ENCODE results near the gene EPB41L4B. TPM values are rescaled to one million over a fixed set of nuclear protein-coding genes. Genes with fewer than 3 reads are reported as not detected.

EPB41L4B gene
- total RNA-seq, 1 donor from 2014 or later: 19.3 TPM

GRCh38 chr9:109191746-109192145 lies 129.1 kb downstream of the EPB41L4B start:
- TF ChIP-seq, protein P1, sequence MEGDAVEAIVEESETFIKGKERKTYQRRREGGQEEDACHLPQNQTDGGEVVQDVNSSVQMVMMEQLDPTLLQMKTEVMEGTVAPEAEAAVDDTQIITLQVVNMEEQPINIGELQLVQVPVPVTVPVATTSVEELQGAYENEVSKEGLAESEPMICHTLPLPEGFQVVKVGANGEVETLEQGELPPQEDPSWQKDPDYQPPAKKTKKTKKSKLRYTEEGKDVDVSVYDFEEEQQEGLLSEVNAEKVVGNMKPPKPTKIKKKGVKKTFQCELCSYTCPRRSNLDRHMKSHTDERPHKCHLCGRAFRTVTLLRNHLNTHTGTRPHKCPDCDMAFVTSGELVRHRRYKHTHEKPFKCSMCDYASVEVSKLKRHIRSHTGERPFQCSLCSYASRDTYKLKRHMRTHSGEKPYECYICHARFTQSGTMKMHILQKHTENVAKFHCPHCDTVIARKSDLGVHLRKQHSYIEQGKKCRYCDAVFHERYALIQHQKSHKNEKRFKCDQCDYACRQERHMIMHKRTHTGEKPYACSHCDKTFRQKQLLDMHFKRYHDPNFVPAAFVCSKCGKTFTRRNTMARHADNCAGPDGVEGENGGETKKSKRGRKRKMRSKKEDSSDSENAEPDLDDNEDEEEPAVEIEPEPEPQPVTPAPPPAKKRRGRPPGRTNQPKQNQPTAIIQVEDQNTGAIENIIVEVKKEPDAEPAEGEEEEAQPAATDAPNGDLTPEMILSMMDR (IDR thresholded peaks at IDR 0.05): no peak
- Mint-ChIP-seq H3K27me3 (ENCODE audit: unreplicated experiment) (no peaks in the 10 kb centered on the region), H3K27ac (ENCODE audit: unreplicated experiment) (no peak overlapping the region), H3K4me3 (ENCODE audit: unreplicated experiment) (no peak overlapping the region), H3K4me1 (ENCODE audit: unreplicated experiment) (peaks cover 8% of the 10 kb centered on the region), H3K9me3 (ENCODE audit: unreplicated experiment) (no peaks in the 10 kb centered on the region), H3K36me3 (ENCODE audit: unreplicated experiment) (no peaks in the 10 kb centered on the region)
- DNase-seq (ENCODE audit: extremely low spot score, unreplicated experiment): no peak

DNA sequence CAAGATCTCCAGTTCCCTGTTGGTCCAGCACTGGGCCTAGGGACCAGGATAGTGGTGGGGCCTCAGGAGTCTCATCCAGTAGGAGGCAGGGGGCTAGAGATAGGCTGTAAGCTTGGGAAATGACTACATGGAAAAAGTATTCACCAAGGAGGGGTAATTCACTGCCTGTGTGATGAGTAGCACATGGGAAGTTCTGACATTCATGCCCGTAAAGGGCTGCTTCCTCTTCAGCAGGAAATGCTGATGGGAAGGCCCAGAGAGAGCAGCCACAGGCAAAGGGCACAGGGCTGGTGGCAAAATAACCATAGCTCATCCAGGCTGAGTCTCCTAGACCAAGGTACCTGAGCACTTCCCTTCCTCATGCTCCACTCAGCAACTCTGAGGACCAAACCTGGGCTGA lies 130.7 kb downstream of the EPB41L4B start:
- no peaks in the 10 kb centered on the region for H3K9me3 Mint-ChIP-seq (ENCODE audit: unreplicated experiment)
- no peaks in the 10 kb centered on the region for H3K27me3 Mint-ChIP-seq (ENCODE audit: unreplicated experiment)
- no peak for DNase-seq (ENCODE audit: extremely low spot score, unreplicated experiment)
- no peaks in the 10 kb centered on the region for H3K36me3 Mint-ChIP-seq (ENCODE audit: unreplicated experiment)
- peaks cover 8% of the 10 kb centered on the region for H3K4me1 Mint-ChIP-seq (ENCODE audit: unreplicated experiment)
- H3K27ac Mint-ChIP-seq (ENCODE audit: unreplicated experiment): no peak overlapping the region
- TF ChIP-seq, protein P1 (IDR thresholded peaks at IDR 0.05): no peak
- H3K4me3 Mint-ChIP-seq (ENCODE audit: unreplicated experiment): no peak overlapping the region

DNA sequence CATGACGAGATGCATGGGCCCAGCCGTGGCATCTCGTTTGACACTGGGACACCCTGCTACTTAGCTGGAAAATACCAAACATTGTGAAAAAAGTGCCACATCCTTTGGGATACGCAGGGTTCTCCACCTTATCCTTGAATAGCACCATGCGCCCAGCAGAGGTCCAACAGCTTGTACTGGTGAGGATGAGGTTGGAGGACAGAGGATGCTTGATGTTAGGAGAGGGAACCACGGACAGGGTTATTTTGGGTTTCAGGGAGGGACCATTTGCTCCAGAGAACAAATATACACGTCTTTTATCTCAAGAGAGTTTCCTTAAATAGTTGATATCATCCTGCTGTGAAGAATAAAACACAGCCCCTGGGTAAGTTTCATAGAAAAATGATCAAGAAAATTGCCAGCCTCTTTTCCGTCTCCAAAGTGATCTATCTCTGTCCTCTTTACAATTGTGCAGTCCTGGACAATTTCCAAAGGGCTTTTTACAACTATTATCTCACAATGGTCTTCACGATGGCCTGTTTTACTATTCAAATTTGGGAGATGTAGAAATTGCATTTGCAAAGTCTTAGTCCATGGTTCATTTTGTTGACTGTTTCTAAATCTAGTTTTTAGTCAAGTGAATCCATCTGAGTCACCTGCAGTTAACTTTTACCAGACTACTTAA lies 133.9 kb downstream of the EPB41L4B start:
- H3K4me1 Mint-ChIP-seq (ENCODE audit: unreplicated experiment): peaks cover 3% of the 10 kb centered on the region
- H3K27me3 Mint-ChIP-seq (ENCODE audit: unreplicated experiment): no peaks in the 10 kb centered on the region
- no peaks in the 10 kb centered on the region for H3K9me3 Mint-ChIP-seq (ENCODE audit: unreplicated experiment)
- H3K4me3 Mint-ChIP-seq (ENCODE audit: unreplicated experiment): no peak overlapping the region
- H3K36me3 Mint-ChIP-seq (ENCODE audit: unreplicated experiment): no peaks in the 10 kb centered on the region
- no peak overlapping the region for H3K27ac Mint-ChIP-seq (ENCODE audit: unreplicated experiment)
- TF ChIP-seq, protein P1 (IDR thresholded peaks at IDR 0.05): no peak
- DNase-seq (ENCODE audit: extremely low spot score, unreplicated experiment): no peak

DNA sequence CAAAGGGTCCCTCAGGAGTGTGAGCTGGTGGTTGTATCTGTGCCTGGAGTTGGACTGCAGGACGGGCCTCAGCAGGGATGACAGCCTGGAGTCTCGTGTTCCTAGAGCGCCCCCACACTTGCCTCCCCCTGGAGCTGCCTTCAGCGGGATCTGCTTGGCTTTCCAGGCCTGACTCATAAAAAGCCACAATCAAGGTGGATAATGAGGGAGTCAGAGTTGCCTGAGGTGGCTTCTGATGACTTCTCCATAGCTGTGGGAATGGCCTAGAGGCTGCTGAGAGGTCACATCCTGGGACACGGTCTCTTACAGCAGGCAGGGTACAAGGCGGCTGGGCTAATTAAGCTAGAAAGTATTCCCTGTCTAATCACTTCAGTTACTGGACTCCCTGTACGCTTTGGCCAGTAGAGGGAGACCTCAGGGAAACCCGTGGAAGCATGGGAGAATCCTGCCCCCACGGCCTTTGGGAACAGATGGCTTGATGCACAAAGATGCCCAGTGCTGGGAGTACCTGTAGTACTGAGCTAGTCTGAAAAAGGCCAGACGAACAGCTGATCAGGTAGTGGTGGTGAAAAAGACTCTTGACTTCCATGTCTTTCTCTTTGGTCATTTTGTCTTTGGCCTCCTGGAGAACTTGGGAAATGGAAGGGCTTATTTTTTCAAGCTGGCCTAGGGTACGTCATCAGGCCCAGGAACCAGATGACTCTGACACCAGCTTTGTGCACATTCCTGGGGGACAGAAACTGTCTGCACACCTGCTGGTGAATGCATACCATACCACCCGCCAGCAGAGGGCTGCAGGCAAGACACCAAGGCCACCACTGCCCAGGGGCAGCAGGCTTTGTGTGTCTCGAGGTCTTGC lies 137.7 kb downstream of the EPB41L4B start:
- DNase-seq (ENCODE audit: extremely low spot score, unreplicated experiment): no peak
- TF ChIP-seq, protein P1 (IDR thresholded peaks at IDR 0.05): peak; percentile 53
- H3K36me3 Mint-ChIP-seq (ENCODE audit: unreplicated experiment): no peaks in the 10 kb centered on the region
- H3K9me3 Mint-ChIP-seq (ENCODE audit: unreplicated experiment): no peaks in the 10 kb centered on the region
- no peaks in the 10 kb centered on the region for H3K27me3 Mint-ChIP-seq (ENCODE audit: unreplicated experiment)
- no peak overlapping the region for H3K4me3 Mint-ChIP-seq (ENCODE audit: unreplicated experiment)
- H3K27ac Mint-ChIP-seq (ENCODE audit: unreplicated experiment): no peak overlapping the region
- peaks cover 6% of the 10 kb centered on the region for H3K4me1 Mint-ChIP-seq (ENCODE audit: unreplicated experiment)

DNA sequence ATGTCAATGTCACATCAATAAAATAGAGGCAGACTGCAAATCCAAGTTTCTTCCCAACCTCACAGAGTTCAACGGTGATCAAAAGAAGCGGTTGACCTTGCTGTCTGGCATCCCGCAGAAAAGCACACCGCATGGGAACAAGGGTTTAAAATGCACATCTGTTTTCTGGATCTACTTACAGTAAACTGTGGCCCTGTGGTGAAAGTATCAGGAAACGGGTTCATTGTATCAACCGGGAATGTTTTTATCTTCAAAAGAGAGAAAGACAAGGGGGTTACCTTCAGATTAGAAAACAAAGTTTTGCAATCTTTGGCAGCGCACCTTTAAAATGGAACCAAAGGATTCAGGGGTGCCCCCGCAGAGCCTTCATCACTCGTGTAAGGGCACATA lies 138.3 kb downstream of the EPB41L4B start:
- TF ChIP-seq, protein P1 (IDR thresholded peaks at IDR 0.05): no peak
- Mint-ChIP-seq H3K4me3 (ENCODE audit: unreplicated experiment) (no peak overlapping the region), H3K27me3 (ENCODE audit: unreplicated experiment) (no peaks in the 10 kb centered on the region), H3K36me3 (ENCODE audit: unreplicated experiment) (no peaks in the 10 kb centered on the region), H3K27ac (ENCODE audit: unreplicated experiment) (no peak overlapping the region), H3K9me3 (ENCODE audit: unreplicated experiment) (no peaks in the 10 kb centered on the region), H3K4me1 (ENCODE audit: unreplicated experiment) (peaks cover 6% of the 10 kb centered on the region)
- no peak for DNase-seq (ENCODE audit: extremely low spot score, unreplicated experiment)
